GM21825 (cell line): ENCODE data around the gene KCNJ16.

Experiments
- ATAC-seq: cut with Tn5 transposase; IDR thresholded peaks from one replicate; pipeline ENCODE4 v1.9.1; 2021; ENCODE audit warnings: mild to moderate bottlenecking, moderate library complexity; ENCODE audit not compliant: unreplicated experiment

KCNJ16 gene

DNA sequence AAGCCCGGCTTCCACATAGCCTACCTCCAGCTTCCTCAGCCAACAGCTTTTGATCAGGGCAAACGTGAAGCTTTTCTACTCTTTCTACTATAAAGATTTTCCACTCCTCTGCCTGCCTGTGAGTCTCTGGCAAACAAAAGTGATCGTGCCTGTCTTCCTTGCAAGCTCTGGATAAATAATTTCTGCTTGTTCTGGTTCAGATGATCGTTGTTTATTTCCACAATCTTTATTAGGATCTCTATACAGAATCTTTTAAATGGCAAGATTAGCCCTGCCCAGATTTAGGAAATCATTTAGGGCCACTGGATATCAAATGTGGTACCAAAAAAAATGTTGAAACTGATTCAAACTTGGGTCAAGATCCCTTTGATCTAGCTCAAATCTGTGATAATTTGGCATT, 20.4 kb downstream of the KCNJ16 start:
- ATAC-seq: no peak

DNA sequence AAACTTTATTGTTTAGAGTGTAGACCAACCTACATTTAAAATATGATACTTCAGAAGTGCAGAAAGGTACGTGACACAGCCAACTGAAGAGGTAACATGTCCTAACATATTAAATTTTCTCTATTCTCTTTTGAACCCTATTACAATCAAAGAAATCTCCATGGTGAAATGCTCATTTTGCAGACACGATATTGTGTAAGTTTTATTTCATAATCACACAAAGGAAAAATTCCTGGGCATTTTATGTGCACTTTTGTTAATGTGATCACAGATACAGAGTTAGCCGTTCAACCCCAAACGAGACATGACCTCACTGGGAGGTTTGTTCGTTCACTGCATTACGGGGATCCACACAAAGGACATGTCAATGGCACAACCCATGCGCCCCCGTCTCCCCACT, 21.8 kb downstream of the KCNJ16 start:
- ATAC-seq: no peak

DNA sequence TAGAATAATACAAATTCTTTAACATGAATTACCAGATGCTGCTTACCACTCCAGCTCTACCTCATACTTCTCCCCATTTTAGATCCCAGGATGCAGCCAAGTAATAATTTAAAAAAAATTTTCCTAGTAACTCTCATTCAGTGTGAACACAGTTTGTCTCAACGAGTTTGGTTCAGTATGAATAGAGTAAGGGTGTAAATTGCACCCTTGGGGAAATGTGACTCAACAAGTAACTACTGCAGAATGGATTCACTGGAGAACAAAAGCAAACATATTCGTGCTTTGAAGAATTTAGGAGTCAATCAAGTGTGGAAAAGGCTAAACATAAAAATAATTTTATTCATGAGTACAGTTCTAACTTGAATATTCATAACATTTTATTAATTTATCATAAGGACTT, 23.0 kb downstream of the KCNJ16 start:
- no peak for ATAC-seq

DNA sequence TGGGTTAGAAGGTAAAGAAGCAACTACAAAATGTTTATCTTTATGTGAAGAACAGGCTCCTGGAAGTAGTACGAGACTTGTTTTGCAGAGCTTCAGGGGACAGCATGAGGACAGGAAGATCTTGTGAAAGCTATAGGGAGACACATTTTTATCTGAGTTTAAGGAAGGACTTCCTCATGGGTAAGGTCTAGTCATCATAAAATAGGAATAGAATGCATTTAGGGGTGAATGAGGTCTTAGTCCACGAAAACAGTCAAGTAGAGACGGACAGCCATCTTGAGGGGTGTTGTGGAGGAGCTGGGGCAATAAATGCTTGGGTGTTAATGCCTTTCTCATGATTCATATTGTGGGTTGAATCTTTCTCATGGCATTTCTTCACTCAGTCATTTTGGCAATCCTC, 24.3 kb downstream of the KCNJ16 start:
- no peak for ATAC-seq

DNA sequence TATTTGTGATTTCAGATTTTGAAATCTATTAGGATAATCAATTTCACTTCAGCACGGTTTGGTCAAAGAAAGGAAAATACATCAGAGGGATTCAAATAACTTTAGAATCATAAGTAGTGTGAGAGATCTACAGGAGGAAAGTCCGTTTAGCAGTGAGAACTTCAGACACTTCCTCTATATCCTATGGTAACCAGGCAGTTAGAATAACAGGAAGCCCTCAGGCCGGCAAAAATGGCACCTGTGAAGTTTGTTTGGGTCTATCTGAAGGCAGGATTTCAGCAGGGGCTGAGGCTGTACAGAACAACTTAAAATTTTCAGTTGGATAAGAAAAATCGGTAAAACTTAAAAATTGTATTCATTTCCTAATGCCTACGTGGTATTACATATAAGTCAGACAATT, 24.9 kb downstream of the KCNJ16 start:
- ATAC-seq: no peak

DNA sequence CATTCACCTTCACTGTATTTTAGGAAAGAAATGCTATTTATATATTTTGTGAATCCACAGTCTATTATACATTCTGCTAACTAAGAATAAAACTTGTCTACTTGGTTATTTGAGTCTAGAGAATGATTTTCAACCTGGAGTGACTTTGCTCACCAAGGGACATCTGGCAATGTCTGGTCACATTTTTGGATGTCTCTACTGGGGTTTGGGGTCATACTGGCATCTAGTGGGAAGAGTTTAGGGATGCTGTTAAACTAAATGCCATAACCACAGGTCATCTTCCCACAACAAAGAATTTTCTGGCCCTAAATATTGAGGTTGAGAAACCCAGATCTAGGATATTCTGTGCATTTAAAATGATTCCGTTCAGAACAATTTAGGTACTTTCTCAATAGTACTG, 26.0 kb downstream of the KCNJ16 start:
- ATAC-seq: no peak

DNA sequence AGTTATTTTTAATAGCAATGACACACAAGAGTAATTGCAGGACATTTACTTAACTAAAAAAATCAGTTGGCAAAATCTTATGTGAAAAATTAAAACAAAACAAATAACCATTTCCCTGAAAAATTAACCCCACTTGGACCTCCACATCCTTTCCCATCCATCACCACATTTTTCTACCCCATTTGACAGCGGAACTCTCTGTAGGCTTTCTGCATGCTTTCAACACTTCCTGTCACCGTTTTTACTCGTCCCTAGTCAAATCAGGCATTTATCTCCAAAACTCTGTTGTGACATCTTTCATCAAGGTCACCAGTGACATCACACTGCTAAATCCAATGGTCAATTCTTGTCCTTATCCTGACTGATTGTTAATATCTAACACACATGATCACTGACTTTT, 27.5 kb downstream of the KCNJ16 start:
- no peak for ATAC-seq

DNA sequence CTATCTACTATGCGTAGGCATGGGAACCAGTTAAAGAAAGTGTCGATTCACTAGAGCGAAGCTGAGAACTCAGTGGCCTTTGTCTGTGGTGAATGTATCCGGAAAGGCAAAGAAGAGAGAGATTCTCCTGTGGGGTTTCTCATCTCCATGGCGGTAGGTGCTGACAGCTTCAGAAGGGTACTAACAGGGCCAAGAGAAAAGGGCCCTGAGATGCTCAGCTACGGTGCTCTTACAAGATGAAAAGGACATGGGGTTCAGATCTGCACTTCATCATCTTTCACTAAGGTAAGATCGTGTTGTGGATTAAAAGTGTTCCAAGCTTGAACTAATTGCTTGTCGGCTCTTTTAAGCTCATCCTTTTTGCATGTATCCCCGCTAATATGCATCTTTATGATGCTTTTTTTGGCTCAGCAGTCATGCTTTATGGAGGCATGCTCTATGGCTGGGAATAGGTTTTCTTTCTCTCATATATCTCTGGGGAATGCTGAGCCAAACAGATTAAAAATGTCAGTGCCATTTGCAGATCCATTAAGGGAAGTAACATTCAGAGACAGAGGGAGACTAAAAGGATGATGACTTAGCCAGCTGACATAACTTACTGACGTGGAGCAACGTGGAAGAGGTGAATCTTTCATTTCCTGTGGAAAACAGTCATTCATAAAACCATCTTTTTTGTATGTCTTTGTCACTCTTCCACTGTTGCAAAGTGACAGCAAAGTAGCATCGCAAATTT, 29.9 kb downstream of the KCNJ16 start:
- no peak for ATAC-seq

DNA sequence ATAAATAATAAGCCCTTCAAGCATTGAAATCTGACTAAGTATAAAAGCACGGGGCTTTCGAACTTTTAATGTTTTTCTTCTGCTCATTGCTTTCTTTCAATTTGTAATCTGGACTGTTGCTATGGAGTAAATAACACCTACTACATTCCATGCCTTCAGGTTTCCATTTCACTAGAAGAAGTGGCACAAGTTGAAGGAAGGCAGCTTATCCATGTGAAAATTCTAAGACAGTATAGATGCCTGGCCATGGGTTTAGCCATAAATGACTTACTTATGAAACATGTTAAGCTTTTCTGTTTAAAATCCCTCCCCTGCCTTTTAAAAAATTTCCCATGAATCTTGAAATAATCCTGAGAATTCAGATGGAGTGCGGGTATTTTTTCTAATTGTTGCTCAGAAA, 30.6 kb downstream of the KCNJ16 start:
- no peak for ATAC-seq

DNA sequence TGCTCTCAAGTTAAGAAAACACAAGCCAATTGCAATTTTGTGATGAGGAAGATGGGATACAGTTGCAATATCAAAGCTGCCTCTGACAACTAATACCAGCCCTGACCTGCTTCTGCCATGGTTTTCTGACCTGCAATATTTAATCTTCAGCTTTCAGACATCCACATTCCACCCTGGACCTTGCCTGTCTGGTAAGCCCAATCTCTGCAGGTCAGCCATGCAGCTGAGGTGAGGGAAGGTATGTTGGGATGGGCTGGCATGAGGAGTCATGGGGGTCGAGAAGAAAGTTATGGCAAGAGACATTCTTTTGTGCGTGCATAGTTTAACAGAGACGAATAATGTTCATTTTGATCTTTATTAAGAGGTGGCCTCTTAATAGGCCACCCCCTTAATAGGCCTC, 31.5 kb downstream of the KCNJ16 start:
- ATAC-seq: no peak

DNA sequence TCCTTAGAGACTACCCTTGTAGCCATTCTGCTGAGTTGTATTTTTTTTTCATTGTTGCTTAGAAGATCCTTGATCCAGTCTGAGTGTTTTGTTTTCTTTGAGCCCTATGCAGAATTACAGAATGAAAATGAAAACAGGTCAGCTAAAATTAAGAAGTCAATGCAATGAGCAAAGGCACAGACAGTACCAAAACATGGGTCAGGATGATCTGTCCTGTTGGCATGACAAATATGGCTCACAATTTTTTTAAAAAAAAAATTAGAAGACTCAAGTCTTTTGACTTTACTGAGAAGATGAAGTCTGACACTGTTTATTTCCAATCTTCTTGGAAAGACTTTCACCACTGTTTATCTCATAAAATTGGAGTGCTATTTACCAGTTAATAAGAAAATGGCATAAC, 32.4 kb downstream of the KCNJ16 start:
- ATAC-seq: no peak

DNA sequence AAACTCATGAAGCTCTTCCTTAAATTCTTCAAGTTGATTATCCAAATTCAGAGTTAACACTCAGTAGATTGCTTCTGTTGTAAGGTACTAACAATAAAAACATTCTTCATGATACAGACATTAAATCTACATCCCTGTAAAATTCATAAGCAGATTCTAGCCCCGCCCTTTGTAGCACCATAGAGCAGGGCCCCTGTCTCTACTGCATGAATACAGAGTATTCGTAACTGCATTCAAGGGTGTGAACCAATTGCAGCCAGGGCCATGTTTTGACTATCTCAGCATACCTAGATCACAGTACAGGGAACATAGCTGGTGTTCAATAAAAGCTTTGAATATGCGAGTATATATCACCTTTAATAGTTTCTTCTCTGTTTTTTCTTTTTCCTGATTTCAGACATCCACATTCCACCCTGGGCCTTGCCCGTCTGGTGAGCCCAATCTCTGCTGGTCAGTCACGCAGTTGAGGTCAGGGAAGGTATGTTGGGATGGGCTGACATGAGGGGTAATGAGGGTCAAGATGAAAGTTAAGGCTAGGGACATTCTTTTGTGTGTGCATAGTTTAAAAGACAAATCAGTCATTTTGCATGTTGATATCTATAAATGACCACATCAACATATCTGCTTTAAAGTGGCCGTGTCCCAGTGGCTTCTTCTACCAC, 33.0 kb downstream of the KCNJ16 start:
- ATAC-seq: no peak

DNA sequence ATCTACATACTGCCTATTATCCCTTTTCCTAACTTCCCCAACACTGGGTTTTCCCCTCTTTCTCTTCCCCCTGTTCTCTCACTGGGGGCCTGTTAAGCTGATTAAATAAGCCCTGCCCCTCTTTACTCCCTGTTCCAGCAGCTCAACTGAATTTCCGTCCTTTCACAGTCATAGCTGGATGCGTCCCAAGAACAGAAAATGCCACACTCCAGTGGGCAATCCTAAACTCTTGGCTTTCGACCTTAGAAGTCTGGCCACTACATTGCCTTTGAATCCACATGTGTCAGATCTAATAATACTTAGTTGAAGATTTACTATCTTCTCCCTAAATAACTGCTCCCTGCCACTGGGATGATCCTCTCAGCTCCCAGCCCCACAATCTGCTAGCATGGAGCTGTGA, 34.5 kb downstream of the KCNJ16 start:
- ATAC-seq: no peak

DNA sequence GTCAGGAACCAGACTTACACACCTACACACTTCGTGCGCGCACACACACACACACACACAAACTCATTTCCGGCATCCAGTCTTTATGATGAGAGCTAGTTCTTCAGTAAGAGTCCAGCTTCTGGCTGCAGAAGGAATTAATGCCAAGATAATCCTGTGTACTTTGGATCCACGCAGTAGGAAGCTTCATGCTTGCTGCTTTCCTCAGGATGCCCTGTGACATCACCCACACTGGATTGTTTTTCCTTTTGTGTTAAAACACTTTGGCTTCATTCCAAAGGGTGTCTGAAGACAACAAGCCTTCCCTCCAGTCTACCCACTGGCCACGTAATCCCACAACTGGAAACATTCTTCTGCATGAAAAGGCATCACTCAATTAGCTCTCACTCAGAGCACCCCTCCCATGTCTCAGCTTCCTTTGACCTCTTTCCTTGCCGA, 35.4 kb downstream of the KCNJ16 start:
- ATAC-seq: no peak

DNA sequence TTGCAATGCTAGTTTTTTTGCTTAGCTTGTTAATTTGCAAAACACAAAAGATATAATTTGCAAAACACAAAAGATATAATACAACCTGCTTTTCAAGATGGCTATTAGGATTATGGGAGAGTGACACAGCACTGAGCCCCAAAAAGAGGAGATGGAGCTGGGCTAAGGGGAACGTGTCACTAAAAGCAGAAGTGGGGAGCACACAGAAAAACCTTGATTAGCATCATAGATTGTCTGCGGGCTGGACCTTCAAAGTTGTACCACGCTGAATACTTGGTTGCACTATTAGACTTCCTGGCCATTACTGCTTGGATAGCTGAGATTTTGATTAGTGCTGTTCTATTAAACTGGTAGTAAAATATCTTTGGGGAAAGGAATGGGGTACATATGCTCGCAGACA, 36.2 kb downstream of the KCNJ16 start:
- ATAC-seq: no peak

DNA sequence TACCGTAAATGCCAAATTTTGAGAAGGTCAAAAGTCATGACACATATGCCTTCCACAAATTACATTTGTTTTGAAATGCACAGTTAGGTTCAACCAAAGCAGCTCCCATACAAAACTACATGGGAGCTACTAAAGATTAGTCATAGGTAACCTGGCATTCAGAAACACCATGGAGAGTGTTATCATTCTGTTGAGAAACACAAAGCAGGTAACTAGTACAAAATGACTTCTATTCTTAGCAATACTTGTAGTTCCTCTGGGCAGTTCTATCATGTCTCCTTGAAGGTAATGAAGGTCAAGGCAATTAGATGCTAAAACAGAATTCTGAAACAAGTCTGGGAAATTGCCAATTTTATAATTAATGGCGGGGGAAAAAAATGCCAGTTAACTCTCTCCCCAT, 39.4 kb downstream of the KCNJ16 start:
- ATAC-seq: no peak

DNA sequence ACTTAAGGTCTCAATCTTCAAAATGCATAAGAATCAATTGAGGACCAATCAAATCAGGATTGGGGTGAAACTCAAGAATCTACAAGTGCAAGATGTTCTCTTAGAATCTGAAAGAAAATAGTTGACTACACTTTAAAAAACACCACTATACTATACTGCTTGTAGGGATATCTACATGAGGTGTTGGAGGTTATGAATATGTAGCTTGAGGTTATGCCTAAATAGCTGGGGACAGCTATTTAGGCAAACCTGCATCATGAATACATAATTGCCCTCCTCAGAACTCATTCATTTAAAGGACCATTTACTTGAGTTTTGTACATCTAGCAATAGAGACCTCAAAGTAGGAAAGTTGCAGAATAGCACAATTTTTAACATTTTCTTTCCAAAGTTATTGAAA, 40.1 kb downstream of the KCNJ16 start:
- no peak for ATAC-seq

DNA sequence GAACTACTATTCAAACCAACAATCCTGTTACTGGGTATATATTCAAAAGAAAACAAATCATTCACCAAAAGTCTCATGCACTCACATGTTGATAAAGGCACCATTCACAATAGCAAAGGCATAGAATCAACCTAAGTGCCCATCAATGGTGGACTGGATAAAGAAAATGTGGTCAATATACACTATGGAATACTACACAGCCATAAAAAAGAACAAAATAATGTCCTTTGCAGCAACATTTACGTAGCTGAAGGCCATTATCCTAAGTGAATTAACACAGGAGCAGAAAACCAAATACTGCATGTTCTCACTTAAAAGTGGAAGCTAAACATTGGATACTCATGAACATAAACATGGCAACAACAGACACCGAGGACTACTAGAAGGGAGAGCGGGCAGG, 41.9 kb downstream of the KCNJ16 start:
- ATAC-seq: no peak

DNA sequence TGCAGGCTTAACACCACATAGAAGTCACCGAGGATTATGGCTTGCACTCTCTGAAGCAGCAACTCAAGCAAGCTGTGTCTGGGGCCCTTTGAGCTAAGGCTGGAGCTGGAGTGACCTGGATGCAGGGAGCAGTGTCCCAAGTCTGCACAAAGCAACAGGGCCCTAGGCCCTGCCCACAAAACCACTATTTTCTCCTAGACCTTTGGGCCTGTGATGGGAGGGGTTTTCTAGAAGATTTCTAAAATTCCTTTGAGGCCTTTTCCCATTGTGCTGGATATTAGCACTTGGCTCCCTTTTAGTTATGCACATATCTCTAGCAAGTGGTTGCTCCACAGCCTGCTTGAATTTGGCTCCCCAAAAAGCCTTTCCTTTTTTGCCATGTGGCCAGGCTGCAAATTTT, 44.5 kb downstream of the KCNJ16 start:
- no peak for ATAC-seq

DNA sequence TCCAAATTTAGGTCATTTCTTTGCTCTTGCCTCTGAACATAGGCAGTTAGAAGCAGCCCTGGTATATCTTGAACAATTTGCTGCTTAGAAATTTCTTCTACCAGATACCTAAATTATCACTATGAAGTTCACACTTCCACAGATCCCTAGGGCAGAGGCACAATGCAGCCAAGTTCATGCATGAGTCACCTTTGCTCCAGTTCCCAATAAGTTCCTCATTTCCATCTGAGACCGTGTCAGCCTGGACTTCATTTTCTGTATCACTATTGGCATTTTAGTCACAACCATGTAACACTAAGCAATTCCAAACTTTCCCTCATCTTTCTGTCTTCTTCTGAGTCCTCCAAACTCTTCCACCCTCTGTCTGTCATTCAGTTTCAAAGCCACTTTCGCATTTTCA, 45.0 kb downstream of the KCNJ16 start:
- ATAC-seq: no peak

DNA sequence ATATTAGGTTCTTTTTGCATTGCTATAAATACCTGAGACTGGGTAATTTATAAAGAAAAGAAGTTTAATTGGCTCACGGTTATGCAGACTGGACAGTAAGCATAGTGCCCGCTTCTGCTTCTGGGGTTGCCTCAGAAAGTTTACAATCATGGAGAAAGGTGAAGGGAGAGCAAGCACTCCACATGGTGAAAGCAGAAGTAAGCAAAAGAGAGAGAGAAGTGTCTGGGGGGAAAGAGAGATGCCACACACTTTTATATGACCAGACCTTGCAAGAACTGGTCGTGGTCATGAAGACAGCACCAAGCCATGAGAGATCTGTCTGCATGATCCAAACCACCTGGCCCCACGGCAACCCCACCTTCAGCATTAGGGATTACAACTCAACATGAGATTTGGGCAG, 45.4 kb downstream of the KCNJ16 start:
- ATAC-seq: no peak

DNA sequence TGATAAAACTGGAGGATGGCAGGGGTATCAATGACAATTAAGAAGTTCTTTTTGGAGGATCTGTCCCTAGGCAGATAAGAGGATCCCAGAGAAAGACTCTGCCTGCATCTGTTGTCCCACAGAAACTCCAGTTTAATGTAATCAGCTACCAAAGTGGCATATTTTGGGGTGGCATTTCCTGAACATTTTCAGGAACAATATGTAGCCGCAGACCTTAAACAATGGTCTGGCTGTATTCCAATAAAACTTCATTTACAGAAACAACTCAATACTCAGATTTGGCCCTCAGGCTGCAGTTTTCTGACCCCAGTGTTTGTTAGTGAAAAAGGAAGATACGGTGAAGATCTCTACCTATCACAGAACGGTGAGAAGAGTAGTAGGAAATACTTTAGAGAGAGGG, 46.1 kb downstream of the KCNJ16 start:
- ATAC-seq: no peak

DNA sequence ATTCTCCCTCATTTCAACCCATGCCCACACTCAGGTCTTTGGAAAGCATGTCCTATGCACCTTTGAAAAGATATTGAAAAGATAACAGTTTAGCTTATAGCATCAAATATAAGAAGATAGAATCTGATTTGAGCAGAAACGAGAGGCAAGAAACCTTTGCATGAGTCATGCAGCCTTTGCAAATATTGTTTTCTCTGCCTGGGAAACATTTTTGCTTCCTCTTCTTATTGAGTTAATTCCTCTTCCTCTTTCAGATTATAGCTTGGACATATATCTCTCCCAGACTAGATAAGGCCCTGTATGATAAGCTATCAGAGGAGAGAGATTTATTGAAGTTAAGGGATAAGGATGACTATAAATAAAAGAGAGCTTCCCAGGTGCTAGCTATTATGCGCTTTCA, 48.2 kb downstream of the KCNJ16 start:
- no peak for ATAC-seq
